ENCODE results near the gene ACTR2.

Gene ACTR2

DNA sequence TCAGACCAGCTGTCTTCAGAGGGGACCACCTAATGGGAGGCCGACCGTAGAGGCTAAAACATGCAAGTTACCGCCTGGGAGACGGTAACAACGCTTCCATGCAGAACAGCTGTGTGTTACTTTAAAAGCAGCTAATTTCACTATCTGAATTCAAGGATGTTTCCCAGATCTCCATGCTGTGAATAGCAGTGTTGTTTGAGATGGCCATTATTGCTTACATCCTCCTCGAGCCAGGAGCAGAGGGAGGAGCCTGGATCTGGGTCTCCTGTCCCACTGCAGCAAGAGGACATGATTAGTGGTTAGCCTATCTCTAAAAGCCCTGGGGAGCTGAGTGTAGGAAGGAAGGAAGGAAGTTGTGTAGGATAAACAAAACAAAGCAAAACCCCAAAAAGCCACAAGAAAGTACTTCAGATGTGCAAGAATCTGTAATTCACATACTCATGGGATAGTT lies 50.9 kb downstream of the ACTR2 start:
- DNase-seq (ENCODE audit: low read depth in 2 of 2) = no peak

GRCh38 chr2:65279756-65280155 lies 52.1 kb downstream of the ACTR2 start:
- DNase-seq (ENCODE audit: low read depth in 2 of 2) = no peak

DNA sequence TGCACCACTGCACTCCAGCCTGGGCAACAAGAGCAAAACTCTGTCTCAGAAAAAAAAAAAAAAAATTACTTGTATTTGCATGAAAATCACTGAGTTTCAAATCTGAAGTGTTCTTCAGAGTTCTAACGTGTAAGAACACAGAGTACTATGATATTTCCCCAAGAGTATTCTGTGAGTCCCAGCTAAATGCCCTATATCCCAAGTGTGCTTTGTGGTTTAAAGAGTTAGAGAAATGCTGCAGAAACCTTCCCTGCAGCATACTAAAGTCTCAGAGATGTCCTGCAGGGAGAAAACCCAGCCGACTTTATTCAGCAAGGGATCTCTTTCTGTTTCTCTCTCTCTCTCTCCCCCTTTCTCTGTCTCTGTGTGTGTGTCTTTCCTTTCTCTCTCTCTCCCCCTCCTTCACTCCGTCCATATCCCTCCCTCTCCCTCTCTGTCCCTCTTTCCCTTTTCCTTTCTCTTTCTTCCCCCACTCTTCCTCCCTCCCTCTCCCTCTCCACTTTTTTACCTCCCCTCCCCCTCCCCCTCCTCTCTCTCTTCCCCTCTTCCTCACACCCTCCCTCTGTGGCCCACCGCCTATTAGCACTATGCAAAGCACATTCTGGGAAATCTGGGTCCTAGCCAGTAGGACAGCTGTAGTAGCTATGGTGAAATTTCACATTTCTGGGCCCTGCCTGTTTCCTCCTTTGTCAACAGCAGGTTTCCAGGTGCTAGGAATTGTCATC lies 54.2 kb downstream of the ACTR2 start:
- DNase-seq (ENCODE audit: low read depth in 2 of 2) = no peak

DNA sequence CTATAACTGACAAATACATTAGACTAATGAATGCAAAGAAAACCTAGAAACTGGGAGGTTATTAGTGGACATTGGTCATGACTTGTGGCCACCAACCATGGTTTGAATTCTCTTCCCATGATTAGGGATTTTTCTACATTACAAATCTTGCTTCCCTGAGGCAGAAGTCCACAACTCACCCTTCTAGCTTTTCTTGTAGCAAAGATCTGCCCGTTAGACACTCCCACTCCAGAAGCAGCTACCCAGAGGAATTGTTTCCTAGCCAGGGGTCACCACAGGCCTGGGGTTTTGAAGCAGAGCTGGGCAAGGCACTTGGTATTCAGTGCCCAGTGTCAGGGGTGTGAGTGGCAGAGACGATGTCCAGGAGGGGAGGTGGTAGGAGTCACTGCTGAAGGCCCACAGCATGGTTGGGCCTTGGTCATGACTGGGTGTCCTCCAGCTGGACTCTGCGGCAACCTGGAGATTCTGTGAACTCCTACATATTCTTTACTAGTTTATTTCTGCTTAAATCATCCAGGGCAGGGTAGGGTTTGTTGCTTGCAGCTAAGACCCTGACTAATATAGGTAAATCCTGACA lies 54.9 kb downstream of the ACTR2 start:
- DNase-seq (ENCODE audit: low read depth in 2 of 2) = no peak

GRCh38 chr2:65287364-65287763 lies 59.7 kb downstream of the ACTR2 start:
- no peak for DNase-seq (ENCODE audit: low read depth in 2 of 2)

DNA sequence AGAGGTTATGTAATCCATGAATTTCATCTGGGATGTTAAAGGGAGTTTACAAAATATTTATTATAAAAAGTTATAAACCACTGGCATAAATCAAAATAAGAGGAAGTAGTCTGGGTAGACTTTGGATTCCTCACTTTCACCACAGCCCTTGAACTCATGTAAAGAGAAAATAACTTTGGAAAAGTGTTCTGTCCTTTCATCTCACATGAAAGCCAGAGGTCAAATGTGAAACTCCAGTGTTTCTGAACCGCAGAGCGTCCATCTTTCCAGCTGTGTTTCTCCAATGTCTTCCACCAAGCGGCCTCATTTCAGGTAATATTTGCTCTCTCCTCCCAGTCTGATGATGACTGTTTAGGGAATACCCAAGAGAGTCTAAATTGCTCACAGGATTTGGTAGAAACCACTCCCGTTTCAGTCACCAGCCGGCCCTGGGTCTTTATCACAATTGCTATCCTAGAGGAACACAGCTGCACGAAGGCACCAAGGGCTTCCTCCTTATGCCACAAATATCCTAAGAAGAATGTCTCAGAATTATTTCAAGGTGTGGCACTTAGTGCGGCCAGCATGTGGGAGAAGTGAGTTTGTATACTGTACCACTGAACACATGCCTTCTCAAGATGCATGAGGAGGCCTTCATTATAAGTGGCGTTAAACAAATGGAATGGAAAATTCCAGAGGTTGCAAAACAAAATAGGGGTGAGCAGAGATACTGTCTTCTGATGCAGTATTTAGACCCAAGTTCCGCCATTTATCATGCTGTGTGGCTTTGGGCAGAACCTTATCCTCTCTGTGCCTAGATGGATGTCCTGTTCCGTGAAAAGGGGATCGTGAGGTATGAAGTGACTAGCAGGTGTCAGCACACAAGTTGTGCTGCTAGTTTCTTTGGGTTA lies 63.8 kb downstream of the ACTR2 start:
- no peak for DNase-seq (ENCODE audit: low read depth in 2 of 2)

- no peak for DNase-seq (ENCODE audit: low read depth in 2 of 2)
These were observed 64.4 kb downstream of the ACTR2 start for GRCh38 chr2:65292106-65292400.

DNA sequence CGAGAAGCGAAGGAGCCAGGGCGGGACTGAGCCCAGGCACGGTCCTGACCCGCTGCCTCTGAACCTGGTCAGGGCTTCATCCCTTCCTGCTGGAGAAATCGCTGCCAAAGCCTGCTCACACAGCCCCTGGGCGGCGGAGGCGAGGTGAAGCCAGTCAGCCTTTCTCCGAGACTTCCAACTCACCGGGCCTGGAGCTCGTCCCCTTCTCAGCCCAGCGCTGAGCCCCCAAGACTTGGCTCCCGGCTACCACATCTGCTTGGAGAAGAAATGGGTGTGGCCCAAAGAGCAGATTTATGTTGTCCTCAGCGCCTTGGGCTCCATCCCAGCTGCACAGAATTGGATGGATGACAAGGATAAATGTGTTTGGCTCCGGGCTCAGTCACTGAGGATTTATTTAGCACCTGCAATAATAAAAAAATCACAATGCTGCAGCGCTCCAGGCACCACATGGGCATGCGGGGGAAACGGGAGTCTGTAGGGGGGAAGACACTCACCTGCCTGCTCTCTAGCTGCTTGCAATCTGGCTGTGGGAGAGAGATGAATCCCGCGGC lies 64.9 kb downstream of the ACTR2 start:
- no peak for DNase-seq (ENCODE audit: low read depth in 2 of 2)

GRCh38 chr2:65293376-65293775 lies 65.7 kb downstream of the ACTR2 start:
- DNase-seq (ENCODE audit: low read depth in 2 of 2) = no peak

DNA sequence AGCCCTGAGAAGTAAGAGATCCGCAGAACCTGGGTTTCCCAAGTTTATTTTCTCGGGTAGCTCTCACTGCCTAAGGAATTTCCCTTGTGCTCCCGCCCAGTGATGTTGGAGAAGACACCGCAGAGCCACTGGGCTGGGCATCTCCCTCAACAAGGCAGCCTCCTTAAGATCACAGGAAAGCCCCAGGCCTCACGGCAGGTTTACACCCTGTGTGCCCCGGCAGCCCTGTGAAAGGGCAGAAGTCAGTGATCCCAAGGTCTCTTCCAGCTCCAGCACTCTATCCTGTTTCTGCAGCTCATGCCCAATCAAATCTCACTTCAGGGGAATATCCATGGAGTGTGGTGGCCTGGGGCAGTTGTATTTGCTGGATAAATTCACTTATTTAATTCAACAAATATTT lies 66.5 kb downstream of the ACTR2 start:
- DNase-seq (ENCODE audit: low read depth in 2 of 2) = no peak

DNA sequence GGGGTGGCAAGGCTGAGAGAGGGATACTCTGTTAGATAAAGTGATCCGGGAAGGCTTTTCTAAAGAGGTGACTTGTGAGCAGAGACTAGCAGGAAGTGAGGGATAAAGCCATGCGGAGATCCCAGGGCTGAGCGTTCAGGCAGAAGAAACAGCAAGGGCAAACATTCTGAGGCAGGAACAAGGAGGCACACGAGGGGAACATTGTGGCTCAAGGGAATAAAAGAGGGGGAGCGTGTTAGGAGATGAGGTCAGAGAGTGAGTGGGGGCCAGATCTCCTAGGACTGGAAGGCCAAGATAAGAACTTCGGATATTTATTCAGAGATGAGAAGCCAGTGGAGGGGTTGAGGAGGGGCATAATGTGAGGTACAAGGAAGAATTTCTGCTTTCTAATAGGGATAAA lies 67.1 kb downstream of the ACTR2 start:
- no peak for DNase-seq (ENCODE audit: low read depth in 2 of 2)

DNA sequence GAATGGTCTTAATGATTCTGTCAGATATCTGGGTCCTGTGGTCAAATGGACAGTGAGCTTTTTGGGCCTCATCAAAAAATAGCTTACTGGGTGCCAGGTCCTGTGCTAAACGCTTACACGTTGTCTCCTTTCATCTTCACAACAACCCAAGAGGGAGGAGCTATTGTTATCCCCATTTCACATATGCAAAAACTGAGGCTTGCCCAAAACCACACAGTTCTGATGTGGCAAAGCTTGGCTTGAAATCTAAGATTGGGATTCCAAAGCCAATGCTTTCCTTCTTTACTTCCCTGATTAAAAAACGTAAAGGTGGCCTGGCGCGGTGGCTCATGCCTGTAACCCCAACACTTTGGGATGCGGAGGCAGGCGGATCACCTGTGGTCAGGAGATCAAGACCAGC lies 69.3 kb downstream of the ACTR2 start:
- DNase-seq (ENCODE audit: low read depth in 2 of 2) = no peak

DNA sequence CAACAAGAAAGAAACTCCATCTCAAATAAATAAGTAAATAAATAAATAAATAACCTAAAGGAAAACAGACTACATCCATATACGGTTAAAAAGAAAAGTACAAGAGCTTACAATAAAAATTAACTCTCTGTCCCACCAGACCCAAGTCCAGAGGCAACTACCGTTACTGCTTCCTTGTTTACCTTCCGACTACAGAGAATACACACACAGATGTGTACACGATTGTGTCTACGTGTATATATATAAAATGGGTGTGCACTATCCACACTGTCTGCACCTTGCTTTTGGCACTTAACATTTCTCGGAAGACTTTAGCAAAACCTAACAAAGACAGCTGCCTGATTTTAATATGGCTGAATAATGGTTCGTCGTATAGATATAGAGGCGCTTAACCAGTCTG lies 69.9 kb downstream of the ACTR2 start:
- DNase-seq (ENCODE audit: low read depth in 2 of 2) = no peak

DNA sequence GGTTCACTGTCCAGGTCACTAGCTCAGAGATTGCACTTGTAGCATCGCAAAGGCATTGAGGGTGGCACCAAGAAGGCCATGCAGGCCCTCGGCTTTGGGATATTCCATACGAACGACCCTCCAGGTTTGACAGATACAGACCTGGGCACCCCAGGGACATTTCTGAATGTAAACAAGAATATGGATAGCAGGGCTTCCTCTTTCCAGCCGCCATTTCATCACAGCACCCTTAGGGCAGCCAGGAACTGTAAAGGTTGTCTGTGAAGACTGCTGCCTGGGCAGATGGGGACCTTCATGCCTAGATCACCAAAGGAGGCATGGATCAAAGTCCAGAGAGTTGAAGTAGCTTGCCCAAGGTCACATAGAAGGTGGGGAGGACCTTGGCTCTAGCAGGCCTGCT lies 70.5 kb downstream of the ACTR2 start:
- DNase-seq (ENCODE audit: low read depth in 2 of 2) = no peak

GRCh38 chr2:65299246-65299645 lies 71.6 kb downstream of the ACTR2 start:
- DNase-seq (ENCODE audit: low read depth in 2 of 2) = no peak

- no peak for DNase-seq (ENCODE audit: low read depth in 2 of 2)
These were observed 72.6 kb downstream of the ACTR2 start for GRCh38 chr2:65300134-65300760.

- DNase-seq (ENCODE audit: low read depth in 2 of 2) = peak; percentile 47 to 52
These were observed 73.4 kb downstream of the ACTR2 start for GRCh38 chr2:65300761-65301711.

DNA sequence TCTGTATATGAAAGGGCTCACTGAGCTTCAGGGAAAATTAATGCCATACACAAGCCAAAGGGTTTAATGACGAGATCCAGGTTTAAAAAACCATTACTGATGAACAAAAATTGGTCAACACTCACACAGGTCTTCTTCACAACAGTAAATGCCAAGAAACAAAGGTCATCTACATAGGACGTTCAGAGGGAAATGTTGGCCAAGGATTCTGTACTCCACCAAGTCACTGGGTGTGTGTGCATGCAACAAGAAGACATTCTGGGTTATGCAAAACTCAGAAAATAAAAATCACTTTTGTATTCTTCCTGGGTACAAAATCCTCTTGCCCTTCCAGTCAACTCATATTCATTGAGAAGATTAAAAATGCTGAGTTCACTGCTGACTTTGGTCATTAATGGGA lies 78.3 kb downstream of the ACTR2 start:
- DNase-seq (ENCODE audit: low read depth in 2 of 2) = no peak

- no peak for DNase-seq (ENCODE audit: low read depth in 2 of 2)
These were observed 82.1 kb downstream of the ACTR2 start for GRCh38 chr2:65309699-65310098.

GRCh38 chr2:65311049-65311448 lies 83.4 kb downstream of the ACTR2 start:
- no peak for DNase-seq (ENCODE audit: low read depth in 2 of 2)

DNA sequence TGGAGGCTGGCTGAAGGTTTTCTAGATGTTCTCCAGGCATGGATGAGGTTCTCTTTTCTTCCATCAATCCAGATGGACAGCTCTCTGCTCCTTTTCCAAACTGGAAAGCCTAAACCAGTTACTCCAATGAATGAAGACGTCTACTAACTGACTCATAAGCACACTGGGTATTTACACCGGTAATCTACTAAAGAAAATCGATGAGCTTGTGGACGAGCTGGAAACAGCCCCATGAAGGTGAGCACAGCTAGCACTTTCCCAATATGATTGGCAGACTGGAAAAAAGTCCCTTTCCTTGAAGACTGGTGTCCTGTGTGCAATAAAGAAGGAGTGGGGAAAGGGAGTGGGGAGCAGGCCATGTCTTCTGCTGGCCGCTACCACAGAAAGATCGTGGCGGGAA lies 84.0 kb downstream of the ACTR2 start:
- no peak for DNase-seq (ENCODE audit: low read depth in 2 of 2)
